DND-41 (cell line): ENCODE results near the gene TMEM87B.

Source experiments
- ATAC-seq: fragments of 200-7000 bp; cut with Tn5 transposase; 3 replicates; pipeline ENCODE4 v1.9.1; 2021; ENCODE audit warnings: low read depth; ENCODE audit not compliant: insufficient read depth
- DNase-seq: peaks from one replicate; pipeline ENCODE4 v3.0.0-alpha.2; 2020
- H2AFZ ChIP-seq: 2 replicates; pipeline ENCODE4 v1.6.0; 2012; ENCODE audit warnings: low read depth, low read length
- H3K27ac ChIP-seq: 2 replicates; pipeline ENCODE4 v1.5.1; 2012; ENCODE audit warnings: low read length, inconsistent platforms
- H3K27me3 ChIP-seq: fragments of 200-600 bp; sonication (generic); 2 replicates; pipeline ENCODE4 v1.6.0; 2012; ENCODE audit warnings: low read length, mild to moderate bottlenecking, inconsistent platforms; ENCODE audit not compliant: insufficient read depth, poor library complexity
- H3K36me3 ChIP-seq: 2 replicates; pipeline ENCODE4 v1.5.1; 2012; ENCODE audit warnings: low read length, inconsistent platforms; ENCODE audit not compliant: insufficient read depth
- H3K4me1 ChIP-seq: 2 replicates; pipeline ENCODE4 v1.5.1; 2012; ENCODE audit warnings: mild to moderate bottlenecking, low read length; ENCODE audit not compliant: insufficient read depth
- H3K4me2 ChIP-seq: 2 replicates; pipeline ENCODE4 v1.6.0; 2012; ENCODE audit warnings: mild to moderate bottlenecking, moderate library complexity, low read length, inconsistent platforms; ENCODE audit not compliant: insufficient read depth
- H3K4me3 ChIP-seq, 2 experiments: fragments of 200-600 bp in 1 of 2; shearing (Covaris generic) in 1 of 2; 2 replicates each; pipeline ENCODE4 v1.5.1; 2012 to 2016; ENCODE audit warnings: inconsistent platforms in 2 of 2, low read length in 2 of 2, mild to moderate bottlenecking in 2 of 2, low read depth in 1 of 2, moderate library complexity in 1 of 2
- H3K79me2 ChIP-seq: 2 replicates; pipeline ENCODE4 v1.6.0; 2012; ENCODE audit warnings: low read length, inconsistent platforms; ENCODE audit not compliant: insufficient read depth
- H3K9ac ChIP-seq: 2 replicates; pipeline ENCODE4 v1.6.0; 2012; ENCODE audit warnings: low read depth, mild to moderate bottlenecking, inconsistent platforms, low read length, moderate library complexity
- H3K9me3 ChIP-seq: 2 replicates; pipeline ENCODE4 v1.5.1; 2012; ENCODE audit warnings: low read length, moderate library complexity, mild to moderate bottlenecking, inconsistent platforms; ENCODE audit not compliant: insufficient read depth, severe bottlenecking
- H4K20me1 ChIP-seq: 2 replicates; pipeline ENCODE4 v1.6.0; 2012; ENCODE audit warnings: low read length; ENCODE audit not compliant: insufficient read depth
- CTCF ChIP-seq: IDR thresholded peaks from 2 replicates; pipeline ENCODE4 v1.5.1; 2012; ENCODE audit warnings: borderline replicate concordance, low read length, moderate library complexity, mild to moderate bottlenecking; ENCODE audit not compliant: poor library complexity, severe bottlenecking; ENCODE audit errors: extremely low read depth
- EZH2 ChIP-seq: IDR thresholded peaks from 3 replicates; pipeline ENCODE4 v1.6.1; 2012; ENCODE audit warnings: borderline replicate concordance, low read depth, mild to moderate bottlenecking, moderate library complexity, low read length, inconsistent platforms; ENCODE audit not compliant: severe bottlenecking

Gene TMEM87B

GRCh38 chr2:112007493-112007892 is 47.6 kb upstream of the TMEM87B start:
- no peaks in the 10 kb centered on the region for H3K27me3 ChIP-seq
- TF ChIP-seq EZH2 (no peak), CTCF (no peak)
- no peak overlapping the region for H3K27ac ChIP-seq
- no peaks in the 10 kb centered on the region for H3K9me3 ChIP-seq
- no peaks in the 10 kb centered on the region for H3K79me2 ChIP-seq
- H3K4me3 ChIP-seq = no peak overlapping the region
- no peak overlapping the region for H2AFZ ChIP-seq
- no peak overlapping the region for H3K9ac ChIP-seq
- no peaks in the 10 kb centered on the region for H3K4me1 ChIP-seq
- H3K4me2 ChIP-seq = no peak overlapping the region
- H3K36me3 ChIP-seq = no peaks in the 10 kb centered on the region
- ATAC-seq = no peak
- no peaks in the 10 kb centered on the region for H4K20me1 ChIP-seq
- DNase-seq = no peak

DNA sequence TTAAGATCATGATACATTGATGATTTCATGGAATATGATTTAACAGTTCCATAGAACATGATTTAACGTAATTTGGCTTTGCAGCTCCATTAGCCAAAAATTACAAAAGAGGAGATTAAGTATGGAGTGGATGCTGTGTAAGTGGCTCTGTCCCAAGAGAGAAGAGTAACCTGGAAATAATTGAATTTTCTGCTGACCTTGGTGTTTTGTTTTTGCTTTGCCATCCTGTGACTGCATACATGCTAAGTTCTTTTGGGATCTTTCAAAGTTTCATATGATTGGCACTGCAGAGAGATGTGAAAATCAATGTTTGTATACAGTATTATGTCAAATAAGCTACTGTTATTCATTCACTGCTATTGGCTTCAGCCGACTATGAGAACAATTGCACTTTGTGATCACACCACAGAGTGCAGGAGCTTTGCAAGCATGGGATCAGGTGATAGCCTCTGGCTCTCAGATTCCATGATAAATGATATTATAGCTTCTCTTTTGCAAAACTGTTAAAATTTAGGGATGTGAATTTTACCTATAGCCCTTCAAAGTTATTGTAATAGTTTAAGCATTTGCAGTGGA is 46.1 kb upstream of the TMEM87B start:
- Histone ChIP-seq H3K27me3 (no peaks in the 10 kb centered on the region), H4K20me1 (no peaks in the 10 kb centered on the region), H3K79me2 (no peaks in the 10 kb centered on the region), H3K4me1 (no peaks in the 10 kb centered on the region), H2AFZ (no peak overlapping the region), H3K9ac (no peak overlapping the region), H3K9me3 (no peaks in the 10 kb centered on the region), H3K4me3 (no peak overlapping the region), H3K4me2 (no peak overlapping the region), H3K27ac (no peak overlapping the region), H3K36me3 (no peaks in the 10 kb centered on the region)
- TF ChIP-seq CTCF (no peak), EZH2 (no peak)
- DNase-seq (no peak), ATAC-seq (no peak)

DNA sequence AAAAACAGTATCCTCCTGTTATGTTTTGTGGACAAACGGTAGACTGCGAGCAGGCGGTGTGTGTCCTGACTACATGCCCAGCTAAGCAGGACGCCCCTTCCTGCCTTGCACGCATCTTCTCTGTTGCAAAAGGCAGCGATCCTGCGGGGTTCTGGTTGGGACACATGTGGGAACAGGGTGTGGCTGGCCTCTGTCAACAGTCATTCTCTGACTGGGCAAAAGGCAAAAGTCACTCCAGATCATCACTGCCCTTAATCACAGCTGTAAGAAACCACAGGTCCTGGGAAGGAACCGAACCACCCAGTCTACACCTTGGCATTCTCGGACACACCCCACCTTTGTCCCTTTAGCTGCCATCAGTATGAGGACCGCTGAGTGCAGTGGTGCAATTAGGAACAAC is 44.3 kb upstream of the TMEM87B start:
- DNase-seq (no peak), ATAC-seq (no peak)
- no peak overlapping the region for H2AFZ ChIP-seq
- H3K27ac ChIP-seq = no peak overlapping the region
- H3K9ac ChIP-seq = no peak overlapping the region
- no peaks in the 10 kb centered on the region for H3K79me2 ChIP-seq
- H3K4me1 ChIP-seq = no peaks in the 10 kb centered on the region
- no peaks in the 10 kb centered on the region for H3K27me3 ChIP-seq
- H3K36me3 ChIP-seq = no peaks in the 10 kb centered on the region
- no peaks in the 10 kb centered on the region for H4K20me1 ChIP-seq
- H3K4me2 ChIP-seq = no peak overlapping the region
- TF ChIP-seq EZH2 (no peak), CTCF (no peak)
- no peaks in the 10 kb centered on the region for H3K9me3 ChIP-seq
- no peak overlapping the region for H3K4me3 ChIP-seq

DNA sequence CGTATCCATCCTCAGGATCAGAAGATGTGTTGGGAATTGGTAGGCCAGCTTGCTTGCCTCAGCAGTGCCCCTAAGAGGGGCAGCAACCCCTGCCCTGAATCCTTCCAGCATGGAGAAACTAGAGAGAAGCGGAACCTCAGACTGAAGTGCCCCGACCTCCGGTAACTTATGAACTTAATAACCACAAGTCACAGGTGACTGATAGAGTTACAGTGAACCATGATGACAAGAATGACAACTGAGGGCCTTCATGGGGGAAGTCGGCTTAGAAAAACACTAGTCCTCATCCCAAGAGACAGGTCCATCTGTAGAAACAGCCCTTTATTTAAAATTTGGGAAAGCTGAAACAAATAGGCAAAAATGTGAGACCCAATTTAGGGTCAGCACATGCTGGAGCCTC is 42.5 kb upstream of the TMEM87B start:
- H2AFZ ChIP-seq = no peak overlapping the region
- H3K27me3 ChIP-seq = no peaks in the 10 kb centered on the region
- DNase-seq = no peak
- no peak overlapping the region for H3K27ac ChIP-seq
- no peaks in the 10 kb centered on the region for H3K79me2 ChIP-seq
- H3K4me3 ChIP-seq = no peak overlapping the region
- ATAC-seq = no peak
- H3K4me2 ChIP-seq = no peak overlapping the region
- no peak overlapping the region for H3K9ac ChIP-seq
- H3K9me3 ChIP-seq = no peaks in the 10 kb centered on the region
- TF ChIP-seq CTCF = no peak
- no peaks in the 10 kb centered on the region for H3K4me1 ChIP-seq
- no peaks in the 10 kb centered on the region for H4K20me1 ChIP-seq
- H3K36me3 ChIP-seq = no peaks in the 10 kb centered on the region
